ENCODE measurements around the gene CALY. TPM values are rescaled to one million over a fixed set of nuclear protein-coding genes. Genes with fewer than 3 reads are reported as not detected.
A peak's percentile ranks its signal among the peaks of the same experiment; 100 is the strongest.

The CALY gene
- total RNA-seq, 1 experiment from 2014 or later = not detected

- DNase-seq (ENCODE audit: low spot score) = no peak
These were observed 48.7 kb downstream of the CALY start for GRCh38 chr10:133287832-133288500.

- DNase-seq (ENCODE audit: low spot score) = no peak
These were observed 50.3 kb downstream of the CALY start for GRCh38 chr10:133286366-133286765.

- DNase-seq (ENCODE audit: low spot score) = no peak
These were observed 51.5 kb downstream of the CALY start for GRCh38 chr10:133285217-133285616.

- no peak for DNase-seq (ENCODE audit: low spot score)
These were observed 52.8 kb downstream of the CALY start for GRCh38 chr10:133283931-133284330.

GRCh38 chr10:133282846-133283390 lies 53.8 kb downstream of the CALY start:
- DNase-seq (ENCODE audit: low spot score) = no peak

GRCh38 chr10:133281628-133282372 lies 54.9 kb downstream of the CALY start:
- no peak for DNase-seq (ENCODE audit: low spot score)

- no peak for DNase-seq (ENCODE audit: low spot score)
These were observed 55.6 kb downstream of the CALY start for GRCh38 chr10:133281084-133281483.

- DNase-seq (ENCODE audit: low spot score) = no peak
These were observed 56.2 kb downstream of the CALY start for GRCh38 chr10:133280391-133281059.

GRCh38 chr10:133279326-133280226 lies 57.1 kb downstream of the CALY start:
- no peak for DNase-seq (ENCODE audit: low spot score)

GRCh38 chr10:133278577-133279265 lies 58.0 kb downstream of the CALY start:
- DNase-seq (ENCODE audit: low spot score) = peak; percentile 83

GRCh38 chr10:133277993-133278576 lies 58.6 kb downstream of the CALY start:
- no peak for DNase-seq (ENCODE audit: low spot score)

GRCh38 chr10:133277277-133277992 lies 59.3 kb downstream of the CALY start:
- DNase-seq (ENCODE audit: low spot score) = no peak

- DNase-seq (ENCODE audit: low spot score) = no peak
These were observed 60.1 kb downstream of the CALY start, which contains the start of gene ADAM8 for GRCh38 chr10:133276435-133277201. Gene ADAM8, minus strand, starts transcription at chr10:133276868. Its CDS starts 51 bp downstream, at chr10:133276817.

- no peak for DNase-seq (ENCODE audit: low spot score)
These were observed 60.6 kb downstream of the CALY start for GRCh38 chr10:133276100-133276434.

- no peak for DNase-seq (ENCODE audit: low spot score)
These were observed 61.0 kb downstream of the CALY start for GRCh38 chr10:133275684-133276092.

GRCh38 chr10:133274751-133275683 lies 61.7 kb downstream of the CALY start:
- no peak for DNase-seq (ENCODE audit: low spot score)

Measured in H4 (cell line).